ENCODE measurements around the gene NRXN3. TPM values are rescaled to one million over a fixed set of nuclear protein-coding genes. Genes with fewer than 3 reads are reported as not detected.
A peak's percentile ranks its signal among the peaks of the same experiment; 100 is the strongest.

Gene NRXN3
- total and polyA plus RNA-seq, 2 experiments from 2014 or later, result 0.69 to 1.5 TPM

DNA sequence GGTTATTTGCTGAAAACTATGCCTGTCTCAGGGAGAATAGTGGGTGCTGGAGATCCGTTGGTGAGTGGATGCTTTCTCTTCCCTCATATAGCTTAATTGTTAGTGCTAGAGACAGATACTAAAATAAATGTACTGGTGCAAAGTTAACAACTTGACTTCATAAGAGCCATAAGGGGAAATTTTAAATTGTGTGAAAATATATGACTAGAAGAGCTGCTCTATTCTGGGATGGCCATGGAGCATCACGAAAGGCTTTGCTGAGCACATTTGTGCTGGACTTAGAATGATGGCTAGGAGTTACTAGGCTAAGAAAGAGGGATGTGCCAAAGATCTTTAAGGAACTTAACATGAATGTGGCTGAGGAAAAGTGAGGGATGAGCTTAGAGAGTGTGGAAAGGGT lies 668.8 kb downstream of the NRXN3 start:
- DNase-seq (ENCODE audit: low read depth in 1 of 2, low spot score in 1 of 2), result no peak
- no peaks in the 10 kb centered on the region for H3K9me3 ChIP-seq (ENCODE audit: low read depth)
- H3K4me1 ChIP-seq (ENCODE audit: low read depth), result peaks cover 26% of the 10 kb centered on the region
- H3K27me3 ChIP-seq, result no peaks in the 10 kb centered on the region
- H3K27ac ChIP-seq, result no peak overlapping the region
- H3K4me3 ChIP-seq, result no peak overlapping the region
- TF ChIP-seq, protein P1, sequence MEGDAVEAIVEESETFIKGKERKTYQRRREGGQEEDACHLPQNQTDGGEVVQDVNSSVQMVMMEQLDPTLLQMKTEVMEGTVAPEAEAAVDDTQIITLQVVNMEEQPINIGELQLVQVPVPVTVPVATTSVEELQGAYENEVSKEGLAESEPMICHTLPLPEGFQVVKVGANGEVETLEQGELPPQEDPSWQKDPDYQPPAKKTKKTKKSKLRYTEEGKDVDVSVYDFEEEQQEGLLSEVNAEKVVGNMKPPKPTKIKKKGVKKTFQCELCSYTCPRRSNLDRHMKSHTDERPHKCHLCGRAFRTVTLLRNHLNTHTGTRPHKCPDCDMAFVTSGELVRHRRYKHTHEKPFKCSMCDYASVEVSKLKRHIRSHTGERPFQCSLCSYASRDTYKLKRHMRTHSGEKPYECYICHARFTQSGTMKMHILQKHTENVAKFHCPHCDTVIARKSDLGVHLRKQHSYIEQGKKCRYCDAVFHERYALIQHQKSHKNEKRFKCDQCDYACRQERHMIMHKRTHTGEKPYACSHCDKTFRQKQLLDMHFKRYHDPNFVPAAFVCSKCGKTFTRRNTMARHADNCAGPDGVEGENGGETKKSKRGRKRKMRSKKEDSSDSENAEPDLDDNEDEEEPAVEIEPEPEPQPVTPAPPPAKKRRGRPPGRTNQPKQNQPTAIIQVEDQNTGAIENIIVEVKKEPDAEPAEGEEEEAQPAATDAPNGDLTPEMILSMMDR (IDR thresholded peaks at IDR 0.05; ENCODE audit: low read depth, low read length), result no peak
- H3K36me3 ChIP-seq, result no peaks in the 10 kb centered on the region

DNA sequence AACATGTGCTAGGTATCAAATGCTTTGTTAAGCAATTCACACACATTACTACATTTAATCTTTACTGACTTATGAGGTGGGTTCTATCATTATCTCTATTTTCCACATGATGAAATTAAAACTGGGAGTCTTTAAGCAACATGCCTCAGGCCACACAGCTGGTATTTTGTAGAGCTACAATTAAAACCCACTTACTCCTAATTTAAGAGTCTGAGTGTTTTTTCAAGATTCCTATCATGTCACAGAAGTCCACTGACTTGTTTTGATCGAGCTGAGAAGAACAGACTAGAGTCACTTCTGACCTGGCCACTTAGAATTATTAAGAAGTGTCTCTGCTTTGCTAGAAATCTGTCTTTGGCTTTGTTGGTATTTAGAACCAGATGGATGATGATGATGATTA lies 670.7 kb downstream of the NRXN3 start:
- Histone ChIP-seq H3K4me1 (ENCODE audit: low read depth) (peaks cover 9% of the 10 kb centered on the region), H3K27me3 (peaks cover 15% of the 10 kb centered on the region), H3K9me3 (ENCODE audit: low read depth) (no peaks in the 10 kb centered on the region), H3K27ac (no peak overlapping the region), H3K36me3 (no peaks in the 10 kb centered on the region), H3K4me3 (no peak overlapping the region)
- TF ChIP-seq, protein P1 (IDR thresholded peaks at IDR 0.05; ENCODE audit: low read depth, low read length), result no peak
- DNase-seq (ENCODE audit: low read depth in 1 of 2, low spot score in 1 of 2), result no peak

DNA sequence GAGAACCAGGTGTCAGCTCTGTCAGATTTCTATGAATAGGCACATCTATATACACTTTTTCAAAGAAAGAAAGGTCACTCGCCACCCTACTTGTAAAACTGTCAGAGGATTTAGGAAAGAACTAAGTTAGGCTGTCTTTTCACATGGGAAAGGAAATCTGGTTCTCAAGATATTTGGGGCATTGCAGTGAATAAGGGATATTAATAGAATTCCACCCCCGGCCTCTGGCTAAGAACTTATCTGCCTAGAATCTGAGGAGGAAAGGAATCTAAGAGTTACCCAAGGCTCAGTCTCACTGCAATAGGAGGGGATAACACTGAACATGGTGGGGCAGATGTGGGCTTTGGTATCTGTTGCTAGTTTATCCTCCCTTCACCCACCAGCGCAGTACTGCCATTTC lies 677.6 kb downstream of the NRXN3 start:
- TF ChIP-seq, protein P1 (IDR thresholded peaks at IDR 0.05; ENCODE audit: low read depth, low read length), result no peak
- Histone ChIP-seq H3K4me3 (no peak overlapping the region), H3K36me3 (no peaks in the 10 kb centered on the region), H3K27ac (no peak overlapping the region), H3K27me3 (peaks cover 42% of the 10 kb centered on the region), H3K9me3 (ENCODE audit: low read depth) (no peaks in the 10 kb centered on the region), H3K4me1 (ENCODE audit: low read depth) (peaks cover 6% of the 10 kb centered on the region)
- no peak for DNase-seq (ENCODE audit: low read depth in 1 of 2, low spot score in 1 of 2)

DNA sequence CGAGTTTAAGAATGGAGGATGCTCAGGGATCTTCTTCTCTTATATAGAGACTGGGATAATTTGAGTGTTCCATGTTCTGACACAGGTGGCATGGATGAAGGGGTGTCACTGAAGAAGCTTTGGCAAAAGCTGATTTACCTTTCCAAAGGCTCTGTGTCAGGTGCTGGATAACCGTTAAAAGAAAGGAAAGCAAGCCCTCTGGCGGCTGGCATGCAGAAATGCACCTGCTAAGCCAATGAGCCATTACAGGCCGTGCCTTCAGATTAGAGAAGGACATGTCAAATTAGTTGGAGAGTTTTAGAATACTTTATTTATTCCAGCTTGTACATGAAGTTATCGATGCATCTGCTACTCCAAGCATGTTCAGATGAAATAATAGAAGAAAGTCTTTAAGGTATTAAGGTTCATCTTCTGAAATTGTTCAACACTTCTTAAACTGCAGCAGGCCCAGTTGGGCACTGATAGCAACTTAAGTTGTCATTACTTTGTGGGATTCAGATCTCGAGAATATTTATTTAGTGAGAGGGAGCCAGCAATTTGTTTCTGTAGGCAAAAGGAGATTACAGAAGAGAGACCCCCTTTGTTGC lies 678.2 kb downstream of the NRXN3 start:
- H3K4me3 ChIP-seq, result no peak overlapping the region
- H3K27ac ChIP-seq, result no peak overlapping the region
- TF ChIP-seq, protein P1 (IDR thresholded peaks at IDR 0.05; ENCODE audit: low read depth, low read length), result peak; percentile 77
- peak; percentile 39 to 79 for DNase-seq (ENCODE audit: low read depth in 1 of 2, low spot score in 1 of 2)
- H3K27me3 ChIP-seq, result peaks cover 42% of the 10 kb centered on the region
- no peaks in the 10 kb centered on the region for H3K9me3 ChIP-seq (ENCODE audit: low read depth)
- peaks cover 6% of the 10 kb centered on the region for H3K4me1 ChIP-seq (ENCODE audit: low read depth)
- no peaks in the 10 kb centered on the region for H3K36me3 ChIP-seq

DNA sequence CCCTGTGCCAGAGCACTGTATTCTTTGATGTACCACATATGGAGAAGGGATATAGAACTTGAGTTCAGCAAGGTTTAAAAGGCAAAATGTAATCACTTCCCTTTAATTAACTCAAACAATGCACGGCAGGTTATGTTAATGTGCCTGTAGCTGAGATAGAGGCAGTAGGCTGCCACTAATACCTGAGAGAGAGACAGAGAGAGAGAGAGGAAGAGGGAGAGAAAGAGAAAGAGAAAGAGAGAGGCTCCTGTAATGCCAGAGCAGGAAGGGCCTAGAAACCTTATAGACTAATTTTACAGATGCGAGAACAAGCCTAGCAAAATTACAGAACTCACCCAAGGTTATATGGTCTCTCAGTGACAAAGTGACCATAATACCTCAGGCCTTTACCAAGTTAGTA lies 679.8 kb downstream of the NRXN3 start:
- H3K4me3 ChIP-seq, result no peak overlapping the region
- no peaks in the 10 kb centered on the region for H3K9me3 ChIP-seq (ENCODE audit: low read depth)
- no peak for DNase-seq (ENCODE audit: low read depth in 1 of 2, low spot score in 1 of 2)
- peaks cover 37% of the 10 kb centered on the region for H3K27me3 ChIP-seq
- no peaks in the 10 kb centered on the region for H3K36me3 ChIP-seq
- TF ChIP-seq, protein P1 (IDR thresholded peaks at IDR 0.05; ENCODE audit: low read depth, low read length), result no peak
- no peak overlapping the region for H3K27ac ChIP-seq
- peaks cover 6% of the 10 kb centered on the region for H3K4me1 ChIP-seq (ENCODE audit: low read depth)

All from cardiac muscle cell (in vitro differentiated cells and primary cell).